ENCODE results near the gene STRBP.
"Not testable (repeated sequence)": the region's sequence is repeated elsewhere in the genome, so short reads cannot be mapped to it uniquely, and the experiment has no call there.

The STRBP gene

DNA sequence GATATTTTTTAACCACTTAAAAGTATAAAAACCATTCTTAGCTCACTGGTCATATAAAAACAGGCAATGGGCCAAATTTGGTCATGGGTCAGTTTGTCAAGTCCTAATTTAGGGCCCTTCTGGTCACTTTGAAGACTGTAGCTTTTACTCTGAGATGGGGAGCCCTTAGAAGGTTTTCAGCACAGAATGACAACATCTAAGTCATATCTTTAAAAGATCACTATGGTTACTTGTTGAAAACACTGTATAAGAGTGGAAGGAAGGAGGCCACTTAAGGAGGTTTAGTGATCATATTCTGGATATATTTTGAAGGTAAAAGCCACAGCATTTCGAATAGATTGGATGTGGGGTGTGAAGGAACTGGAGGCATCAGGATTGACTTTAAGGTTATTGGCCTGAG, 76.7 kb downstream of the STRBP start:
- DNase-seq (ENCODE audit: low read depth): no peak

DNA sequence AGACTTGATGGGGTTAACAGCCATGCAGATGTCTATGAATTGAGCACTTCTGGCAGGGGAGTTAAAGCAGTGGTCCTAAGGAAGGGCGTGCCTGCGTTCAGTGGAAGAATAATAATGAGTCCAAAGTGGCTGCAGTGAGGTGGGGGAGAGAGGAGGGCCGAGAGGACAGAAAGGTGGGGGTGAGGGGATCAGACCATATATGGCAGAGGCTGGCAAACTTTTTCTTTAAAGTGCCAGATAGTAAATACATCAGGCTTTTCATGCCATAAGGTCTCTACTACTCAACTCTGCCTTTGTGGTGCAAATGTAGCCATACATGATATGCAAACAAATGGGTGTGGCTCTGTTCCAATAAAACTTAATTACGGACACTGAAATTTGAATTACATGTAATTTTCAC, 77.1 kb downstream of the STRBP start:
- DNase-seq (ENCODE audit: low read depth): no peak

DNA sequence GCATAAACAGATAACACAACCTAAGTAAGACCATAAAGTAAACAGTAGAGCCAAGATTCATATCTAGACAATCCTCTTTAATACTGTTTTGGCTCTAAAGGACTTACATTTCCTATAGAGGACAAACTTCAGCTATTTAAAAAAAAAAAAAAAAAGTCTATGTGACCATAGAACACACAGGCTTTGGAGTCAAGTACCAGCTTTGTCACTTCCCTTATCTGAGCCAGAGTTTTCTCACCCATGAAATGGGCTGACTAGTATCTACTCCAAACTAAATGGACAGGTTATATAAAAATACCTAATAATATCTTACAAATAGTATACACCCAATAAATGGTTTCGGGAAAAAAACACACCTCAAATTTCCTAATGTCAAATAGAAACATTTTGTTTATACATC, 81.3 kb downstream of the STRBP start:
- DNase-seq (ENCODE audit: low read depth): no peak

DNA sequence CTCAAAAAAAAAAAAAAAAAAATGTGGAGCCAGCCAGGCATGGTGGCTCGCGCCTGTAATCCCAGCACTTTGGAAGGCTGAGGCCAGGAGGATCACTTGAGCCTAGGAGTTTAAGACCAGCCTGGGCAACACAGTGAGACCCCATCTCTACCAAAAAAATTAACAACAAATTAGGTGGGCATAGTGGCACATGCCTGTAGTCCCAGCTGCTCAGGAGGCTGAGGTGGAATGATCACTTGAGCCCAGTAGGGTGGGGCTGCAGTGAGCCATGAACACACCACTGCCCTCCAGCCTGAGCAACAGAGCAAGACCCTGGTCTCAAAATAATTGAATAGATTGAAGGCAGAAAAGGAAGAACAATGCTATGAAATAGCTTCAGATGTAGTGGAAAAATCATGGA, 82.4 kb downstream of the STRBP start:
- not testable (repeated sequence) for DNase-seq (ENCODE audit: low read depth)

DNA sequence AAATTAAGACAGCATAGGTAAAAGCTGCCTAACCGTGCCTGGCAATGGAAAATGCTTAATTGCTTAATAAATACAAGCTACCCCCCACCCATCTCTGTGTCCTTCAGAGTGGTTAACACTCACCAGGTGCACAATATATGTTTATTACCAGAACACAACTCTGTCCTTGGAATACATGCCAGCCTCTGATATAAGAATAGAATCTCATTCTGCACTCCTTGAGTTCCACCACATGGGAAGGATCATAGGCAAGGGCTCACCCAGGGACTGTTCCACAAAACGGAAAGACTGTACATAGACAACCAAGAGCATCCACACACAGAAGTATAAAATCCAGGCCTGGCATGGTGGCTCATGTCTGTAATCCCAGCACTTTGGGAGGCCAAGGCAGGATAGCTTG, 91.4 kb downstream of the STRBP start:
- no peak for DNase-seq (ENCODE audit: low read depth)

DNA sequence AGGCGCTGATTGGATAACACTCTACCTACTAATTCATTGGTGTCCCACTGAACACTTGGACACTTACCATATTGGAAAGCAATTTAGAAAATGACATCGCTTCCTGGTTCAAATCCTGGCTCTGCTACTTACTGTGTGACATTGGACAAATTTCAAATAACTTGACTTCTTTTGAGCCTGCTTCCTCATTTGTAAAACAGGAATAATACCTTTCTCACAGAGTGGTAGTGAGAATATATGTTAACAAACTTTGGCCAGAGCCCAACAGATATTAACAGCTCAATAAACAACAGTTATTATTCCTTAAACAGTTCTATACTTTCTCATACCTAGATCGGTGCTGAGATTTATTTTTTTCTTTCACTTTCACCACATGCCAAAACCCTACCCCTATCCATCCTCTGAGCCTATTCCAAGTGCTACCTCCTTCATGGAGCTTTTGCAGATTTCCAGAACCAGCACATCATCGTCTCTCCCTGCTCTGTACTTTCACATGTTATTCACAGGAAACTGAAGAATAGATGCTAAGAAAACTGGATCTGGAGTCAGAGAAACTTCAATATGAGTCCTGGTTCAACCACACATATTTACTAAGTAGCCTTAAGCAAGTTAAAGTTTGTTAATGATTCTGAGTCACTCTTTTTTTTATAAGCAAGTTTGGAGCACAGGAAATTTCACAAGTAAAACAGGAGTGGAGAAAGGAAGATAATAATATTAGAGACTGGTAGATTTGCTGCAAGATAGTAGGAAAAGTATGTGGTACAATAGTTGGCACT, 92.3 kb downstream of the STRBP start:
- no peak for DNase-seq (ENCODE audit: low read depth)

DNA sequence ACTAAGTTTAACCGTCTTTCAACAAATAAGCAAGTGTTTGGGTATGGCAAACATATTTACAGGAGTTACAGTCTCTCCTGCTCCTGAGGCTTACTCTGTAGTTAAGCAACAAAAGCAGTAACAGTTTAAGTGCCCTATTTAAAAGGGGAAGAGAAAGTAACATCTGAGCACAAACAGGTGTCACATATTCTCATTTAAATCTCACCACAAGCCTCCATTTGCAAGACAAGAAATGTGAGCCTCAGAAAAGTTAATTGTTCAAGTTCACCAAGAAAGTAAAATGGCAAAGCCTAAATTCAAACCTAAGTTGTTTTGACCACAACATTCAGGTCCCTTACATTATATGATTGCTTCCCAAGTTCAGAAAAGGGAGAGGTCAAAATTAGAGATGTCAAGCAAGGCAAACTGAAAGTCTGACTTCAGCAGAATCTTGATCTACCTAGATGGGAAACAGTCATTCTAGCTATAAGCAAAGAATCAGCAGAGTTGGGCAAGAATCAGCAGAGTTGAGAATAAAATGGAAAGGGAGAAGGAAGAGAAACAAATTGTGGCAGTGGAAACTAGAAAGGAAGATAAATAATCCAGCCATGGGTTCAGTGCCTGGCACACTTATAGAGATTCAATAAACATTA, 93.4 kb downstream of the STRBP start:
- no peak for DNase-seq (ENCODE audit: low read depth)

DNA sequence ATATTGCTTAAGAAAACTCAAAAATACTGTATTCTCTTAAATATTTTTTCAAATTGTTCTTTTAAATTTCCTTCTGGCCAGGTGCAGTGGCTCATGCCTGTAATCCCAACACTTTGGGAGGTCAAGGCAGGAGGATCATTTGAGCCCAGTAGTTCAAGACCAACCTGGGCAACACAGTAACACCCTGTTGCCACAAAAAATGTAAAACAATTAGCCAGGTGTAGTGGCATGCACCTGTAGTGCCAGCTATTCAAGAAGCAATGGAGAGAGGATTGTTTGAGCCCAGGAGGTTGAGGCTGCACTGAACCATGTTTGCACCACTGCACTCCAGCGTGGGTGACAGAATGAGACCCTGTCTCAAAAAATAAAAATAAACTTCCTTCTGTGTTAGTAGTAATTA, 94.3 kb downstream of the STRBP start:
- no peak for DNase-seq (ENCODE audit: low read depth)

DNA sequence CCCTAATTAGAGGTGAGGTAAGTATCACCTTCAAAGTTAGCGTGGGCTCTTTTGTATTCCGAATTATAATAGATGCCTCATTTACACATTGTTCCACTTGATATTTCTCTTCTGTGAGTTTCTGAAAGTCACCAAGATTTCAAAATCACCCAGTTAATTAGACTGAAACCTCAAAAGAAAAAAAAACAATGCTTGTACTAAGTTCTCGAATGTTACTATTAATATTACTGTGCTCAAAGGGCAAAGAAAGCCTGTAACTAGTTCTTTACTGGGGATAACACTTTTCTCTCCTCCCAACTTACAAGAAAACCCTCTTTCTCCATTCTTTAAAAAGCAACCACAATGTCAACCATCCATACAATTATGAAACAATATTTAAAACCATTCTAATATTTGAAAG, 98.5 kb downstream of the STRBP start:
- no peak for DNase-seq (ENCODE audit: low read depth)

DNA sequence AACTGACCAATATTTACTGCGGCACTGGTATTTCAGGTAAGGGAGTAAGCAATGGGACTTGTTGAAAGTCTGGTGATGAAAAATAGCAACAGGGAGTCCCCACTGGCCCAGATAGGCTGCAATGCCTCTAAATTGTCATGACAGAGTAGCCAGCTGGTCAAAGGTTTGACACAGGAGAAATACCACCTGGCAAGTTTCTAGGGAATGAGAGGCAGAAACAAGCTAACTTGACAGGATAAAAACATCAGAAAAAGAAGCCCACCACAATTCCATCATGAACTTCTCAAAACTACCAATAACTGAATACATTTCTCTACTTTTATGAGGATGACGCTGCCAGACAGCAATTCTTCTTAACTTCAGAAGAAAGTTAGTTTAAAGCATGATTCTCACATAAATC, 99.8 kb downstream of the STRBP start:
- DNase-seq (ENCODE audit: low read depth): no peak

DNA sequence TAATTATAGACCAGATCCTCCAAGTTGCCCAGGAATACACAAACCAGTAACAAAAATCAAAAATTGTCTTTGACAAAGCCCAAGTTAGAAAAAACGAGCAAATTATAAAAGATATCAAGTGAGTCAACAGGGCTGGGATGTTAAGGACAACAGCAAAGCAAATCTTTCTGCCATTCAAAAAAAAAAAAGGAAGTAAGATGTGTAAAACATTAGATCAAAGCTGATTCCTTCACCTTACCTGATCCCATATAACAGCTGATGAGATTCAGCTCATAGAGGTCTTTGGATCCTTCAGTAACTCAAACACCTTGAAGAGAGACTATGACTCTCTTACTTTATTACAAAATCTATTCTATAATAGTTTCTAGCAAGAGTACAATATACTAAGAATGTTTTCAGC, 100.9 kb downstream of the STRBP start:
- DNase-seq (ENCODE audit: low read depth): no peak

DNA sequence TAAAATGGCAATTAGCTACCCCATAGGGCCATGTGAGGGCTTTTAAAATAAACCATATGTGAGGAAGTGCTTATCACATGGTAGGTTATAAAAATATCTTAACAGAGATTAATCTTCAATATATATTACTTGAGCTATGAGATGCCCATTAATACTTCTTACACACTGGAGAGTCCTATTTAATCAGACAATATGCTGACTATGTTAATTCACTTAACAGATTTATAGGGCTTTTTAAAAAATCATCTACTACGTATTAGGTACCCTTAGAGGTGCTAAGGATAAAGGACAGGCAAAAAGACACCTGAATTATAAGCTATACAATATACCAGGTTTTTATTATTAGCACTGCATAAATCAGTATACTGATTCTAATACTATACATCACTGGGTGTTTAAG, 102.6 kb downstream of the STRBP start:
- DNase-seq (ENCODE audit: low read depth): no peak

DNA sequence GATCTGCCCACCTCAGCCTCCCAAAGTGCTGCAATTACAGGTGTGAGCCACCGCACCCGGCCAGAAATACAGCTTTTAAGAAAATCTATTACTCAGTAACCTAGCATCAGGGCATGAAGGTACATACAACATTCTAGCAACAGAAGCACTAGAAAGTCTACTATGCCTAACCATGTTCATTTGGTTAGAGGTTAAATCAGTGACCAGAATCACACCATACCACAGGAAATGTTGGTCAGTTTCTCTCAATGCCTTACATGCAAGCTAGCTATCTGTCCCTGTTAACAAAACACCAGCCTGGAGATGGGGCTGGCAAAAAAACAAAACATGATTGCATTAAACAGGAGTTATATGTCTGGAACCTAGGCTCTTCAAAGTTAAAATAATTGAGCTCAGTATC, 104.1 kb downstream of the STRBP start:
- DNase-seq (ENCODE audit: low read depth): no peak

DNA sequence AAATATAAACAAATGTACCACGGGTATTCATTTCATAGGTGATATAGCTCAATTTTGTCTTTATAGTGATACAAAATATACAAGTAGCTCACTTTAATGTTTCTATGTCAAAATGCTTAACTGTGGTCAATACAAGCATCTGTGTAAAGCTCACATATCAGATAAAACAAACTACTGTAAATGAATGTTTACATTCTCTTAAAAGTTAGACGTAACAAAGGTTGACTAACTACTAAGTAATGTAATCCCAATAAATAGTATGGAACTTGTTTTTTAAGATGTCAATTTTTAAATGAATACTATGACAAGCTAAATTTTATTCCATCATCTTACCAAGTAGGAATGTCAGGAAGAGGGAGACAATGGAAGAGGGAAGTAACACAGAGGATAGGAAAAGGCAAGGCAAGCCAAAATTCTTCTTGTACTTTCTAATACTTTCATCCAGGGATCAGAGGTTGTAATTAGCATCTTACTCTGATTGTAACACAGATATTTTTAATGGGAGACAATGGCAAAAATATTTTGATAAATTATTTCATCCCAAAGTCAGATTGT, 105.5 kb downstream of the STRBP start:
- DNase-seq (ENCODE audit: low read depth): no peak

DNA sequence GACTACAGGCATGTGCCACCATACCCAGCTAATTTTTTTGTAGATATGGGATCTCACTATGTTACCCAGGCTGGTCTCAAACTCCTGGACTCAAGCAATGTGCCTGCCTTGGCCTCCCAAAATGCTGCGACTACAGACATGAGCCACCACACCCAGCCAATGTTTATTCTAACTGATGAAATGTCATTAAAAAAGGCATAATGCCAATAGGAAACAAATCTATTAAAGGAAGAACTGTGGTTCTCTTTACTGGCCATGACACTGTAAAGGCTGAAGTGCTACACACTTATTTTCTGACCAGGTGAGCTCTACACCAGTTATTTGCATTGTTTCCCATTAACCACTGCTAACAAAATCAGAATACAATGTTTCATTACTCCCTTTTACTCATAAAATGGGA, 106.0 kb downstream of the STRBP start:
- no peak for DNase-seq (ENCODE audit: low read depth)

DNA sequence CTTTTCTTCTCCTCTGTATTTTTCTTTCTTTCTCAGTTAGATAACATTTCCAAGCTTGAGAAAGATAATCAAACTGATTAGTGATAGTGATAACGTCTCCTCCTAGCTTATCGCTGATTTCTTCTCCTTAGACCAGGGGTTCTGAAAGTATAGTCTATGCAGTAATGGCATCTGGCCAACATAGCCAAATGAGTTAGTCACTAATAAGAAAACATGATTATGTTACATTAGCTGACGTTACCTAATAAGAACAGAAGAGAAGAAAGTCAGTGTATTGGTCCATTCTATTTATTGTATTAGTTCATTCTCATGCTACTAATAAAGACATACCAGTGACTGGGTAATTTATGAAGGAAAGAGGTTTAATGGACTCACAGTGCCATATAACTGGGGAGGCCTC, 111.2 kb downstream of the STRBP start:
- no peak for DNase-seq (ENCODE audit: low read depth)

DNA sequence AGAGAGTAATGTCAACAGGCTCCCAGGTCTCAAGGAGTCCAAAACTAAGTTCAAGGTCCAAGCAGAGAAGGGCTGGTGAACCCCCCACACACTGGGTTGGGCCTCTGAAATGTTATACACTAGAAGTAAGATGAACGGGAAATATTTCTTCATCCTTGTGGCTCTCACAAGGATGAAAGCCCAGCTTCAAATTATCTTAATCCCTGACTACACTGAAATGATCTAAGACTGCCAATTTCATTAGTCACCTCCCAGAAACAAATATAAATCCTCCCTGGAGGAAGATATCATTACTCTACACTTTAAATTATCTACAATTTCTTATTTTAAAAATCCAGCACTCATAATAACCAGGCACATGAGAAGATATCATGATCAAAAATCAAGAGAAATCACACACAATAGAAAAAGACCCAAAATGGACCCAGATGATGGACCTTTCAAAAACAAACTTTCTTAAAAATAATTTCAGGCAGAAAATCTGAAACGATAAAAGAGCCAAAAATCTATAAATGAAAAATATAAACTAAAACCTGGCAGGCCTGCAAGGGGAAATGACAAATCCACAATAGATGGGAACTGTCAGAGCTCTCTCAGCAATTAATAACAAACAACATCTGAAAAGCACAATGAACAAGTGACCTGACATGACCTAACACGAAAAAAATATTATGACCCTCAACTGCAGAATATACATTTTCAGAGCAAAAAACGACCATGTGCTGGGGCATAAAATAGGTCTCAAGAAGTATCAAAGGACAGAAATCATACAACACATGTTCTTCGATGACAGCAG, 117.5 kb downstream of the STRBP start:
- no peak for DNase-seq (ENCODE audit: low read depth)

DNA sequence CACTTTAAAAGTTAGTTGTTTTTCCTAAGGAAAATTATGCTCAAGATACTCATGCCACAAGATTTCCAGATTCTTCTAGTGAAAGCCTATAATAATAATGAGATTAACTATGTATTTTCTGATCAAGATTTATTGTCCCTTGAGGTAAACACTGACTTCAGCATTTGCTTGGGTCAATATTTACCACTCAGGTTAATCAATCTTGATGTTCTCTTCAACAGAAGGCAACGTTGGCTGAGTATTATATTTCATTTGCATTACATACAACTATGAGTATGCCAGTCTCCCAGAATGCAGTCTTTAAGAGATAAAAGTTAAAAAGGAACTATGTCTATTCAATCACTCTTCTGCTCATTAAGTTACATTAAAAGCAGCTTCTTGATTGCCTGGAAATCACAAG, 119.3 kb downstream of the STRBP start:
- DNase-seq (ENCODE audit: low read depth): no peak

DNA sequence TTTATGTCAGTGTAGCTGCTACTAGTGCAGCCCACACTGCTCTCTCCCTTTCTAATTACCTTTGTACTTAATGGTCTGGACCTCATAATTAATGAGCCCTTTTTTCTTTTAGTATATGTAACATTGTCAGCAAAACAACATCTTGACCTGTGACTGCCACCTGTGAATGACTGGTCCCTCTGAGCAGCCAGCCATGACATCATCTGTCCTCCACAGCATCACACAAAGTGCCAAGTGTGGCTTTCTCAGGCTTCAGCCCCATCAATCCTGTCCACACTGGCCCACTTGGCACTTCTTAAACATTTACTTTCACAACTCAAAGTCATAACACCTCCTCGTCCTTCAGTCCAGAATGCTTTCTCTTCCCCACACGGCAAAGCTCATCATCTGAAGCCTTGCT, 130.2 kb downstream of the STRBP start:
- DNase-seq (ENCODE audit: low read depth): no peak

DNA sequence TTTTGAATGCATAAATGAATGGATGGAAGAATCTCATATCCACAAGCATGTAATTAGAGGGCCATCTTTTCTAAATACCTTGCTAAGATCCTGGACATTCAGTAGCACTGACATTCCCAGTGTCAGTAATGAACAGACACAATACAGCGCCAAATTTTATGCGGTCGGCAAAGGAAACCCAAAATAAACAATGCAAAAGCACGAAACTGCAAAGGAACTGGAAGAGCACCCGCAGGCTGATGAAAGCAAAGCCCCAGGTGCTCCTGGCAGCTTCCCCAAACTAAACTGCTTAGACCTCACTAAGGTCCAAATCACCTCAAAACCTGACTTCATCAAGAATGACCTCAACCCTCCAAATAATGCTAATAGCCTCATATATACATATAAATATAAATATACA, 133.0 kb downstream of the STRBP start:
- DNase-seq (ENCODE audit: low read depth): no peak

DNA sequence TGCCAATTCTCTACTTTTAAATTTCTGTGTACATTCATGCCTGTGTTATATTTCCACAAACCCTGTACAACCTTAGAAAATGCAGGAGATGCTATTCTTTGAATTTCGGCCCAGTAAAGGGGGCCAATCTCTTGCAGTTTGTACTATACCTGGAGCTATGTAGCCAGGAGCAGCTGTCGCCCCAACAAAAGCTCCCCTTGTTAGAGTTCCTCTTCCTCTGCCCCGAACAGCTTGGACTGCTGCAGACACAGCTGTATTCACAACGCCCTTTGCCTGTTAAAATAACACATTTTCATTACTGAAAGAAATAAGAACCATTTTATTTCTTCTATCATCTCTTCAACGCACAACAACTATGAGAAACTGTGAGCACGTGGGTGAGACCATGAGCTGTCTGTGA, 135.7 kb downstream of the STRBP start:
- DNase-seq (ENCODE audit: low read depth): no peak

DNA sequence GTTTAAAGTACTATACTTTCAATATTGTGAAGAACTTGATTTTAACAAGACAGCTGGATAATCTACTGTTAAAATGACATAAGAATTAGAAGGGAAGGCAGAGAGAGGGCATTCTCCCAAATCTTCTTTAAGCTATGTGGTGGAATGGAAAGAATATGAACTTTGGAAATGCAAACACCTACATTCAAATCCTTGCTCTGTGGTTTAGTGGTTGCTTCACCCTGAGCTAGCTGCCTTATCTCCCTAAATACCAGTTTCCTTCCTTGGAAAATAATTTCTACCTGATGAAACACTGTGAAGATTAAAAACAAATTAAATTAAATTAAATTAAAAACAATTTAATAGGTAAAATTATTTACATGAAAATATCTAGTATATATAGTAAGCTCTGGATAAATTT, 136.4 kb downstream of the STRBP start:
- DNase-seq (ENCODE audit: low read depth): no peak

DNA sequence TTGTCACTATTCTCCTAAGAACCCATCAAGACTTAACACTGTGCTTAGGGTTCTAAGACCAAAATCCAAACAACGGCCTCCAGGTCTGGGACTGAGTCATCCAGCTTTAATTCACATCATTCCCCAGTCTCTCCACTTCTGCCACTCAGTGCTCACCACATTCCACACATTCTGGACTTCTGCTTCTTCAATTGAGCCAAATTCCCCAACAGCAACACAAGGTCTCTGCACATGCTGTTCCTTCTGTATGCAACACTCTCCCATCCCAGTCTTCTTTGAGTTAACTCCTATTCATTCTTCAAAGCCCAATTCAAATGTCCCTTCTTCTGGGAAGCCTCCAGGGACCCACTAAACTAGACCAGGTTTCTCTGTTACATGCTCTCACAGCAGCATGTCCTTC, 137.1 kb downstream of the STRBP start:
- DNase-seq (ENCODE audit: low read depth): no peak

Measured in stimulated activated CD8-positive, alpha-beta memory T cell treated with anti-CD3 and anti-CD28 coated beads, Interleukin-15, amount 100 ng/mL, for 1 hour (primary cell).